ENCODE results near the gene KRTAP19-8.

KRTAP19-8 gene

GRCh38 chr21:31011412-31011811, 26.9 kb downstream of the KRTAP19-8 start:
- DNase-seq: no peak

DNA sequence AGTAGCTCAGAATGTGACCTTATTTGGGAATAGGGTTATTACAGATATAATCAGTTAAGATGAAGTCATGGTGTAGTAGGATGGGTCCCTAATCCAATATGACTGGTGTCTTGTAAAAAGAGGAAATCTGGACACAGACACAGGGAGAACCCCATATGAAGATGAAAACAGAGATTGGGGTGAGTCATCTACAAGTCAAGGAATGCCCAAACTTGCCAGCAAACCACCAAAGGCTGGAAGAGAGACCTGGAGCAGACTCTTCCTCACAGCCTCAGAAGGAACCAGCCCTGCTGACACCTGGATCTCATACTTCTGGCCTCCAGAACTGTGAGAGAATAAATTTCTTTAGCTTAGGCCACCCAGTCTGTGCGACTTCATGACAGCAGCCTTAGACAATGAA, 29.9 kb downstream of the KRTAP19-8 start:
- DNase-seq: no peak

DNA sequence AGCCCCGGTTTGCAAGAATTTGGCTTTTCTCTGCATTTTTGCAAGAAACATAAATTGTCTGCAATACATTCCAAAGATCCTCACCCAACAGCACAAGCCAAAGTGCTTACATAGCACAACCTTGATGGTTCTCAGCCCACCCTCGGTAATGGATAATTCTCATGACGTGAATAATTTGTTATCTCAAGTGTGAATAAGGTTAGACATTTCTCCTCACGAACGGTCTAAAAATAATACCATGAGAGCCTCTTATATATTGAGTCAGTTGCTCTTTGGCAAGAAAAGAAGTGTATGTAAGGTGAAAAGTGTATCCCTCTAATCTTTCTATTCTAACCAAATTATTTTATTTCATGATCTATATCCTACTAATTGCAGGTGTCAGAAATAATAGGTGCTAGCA, 33.3 kb downstream of the KRTAP19-8 start:
- DNase-seq: no peak

- DNase-seq: no peak
Observed at GRCh38 chr21:31003471-31003870, 34.8 kb downstream of the KRTAP19-8 start.

DNA sequence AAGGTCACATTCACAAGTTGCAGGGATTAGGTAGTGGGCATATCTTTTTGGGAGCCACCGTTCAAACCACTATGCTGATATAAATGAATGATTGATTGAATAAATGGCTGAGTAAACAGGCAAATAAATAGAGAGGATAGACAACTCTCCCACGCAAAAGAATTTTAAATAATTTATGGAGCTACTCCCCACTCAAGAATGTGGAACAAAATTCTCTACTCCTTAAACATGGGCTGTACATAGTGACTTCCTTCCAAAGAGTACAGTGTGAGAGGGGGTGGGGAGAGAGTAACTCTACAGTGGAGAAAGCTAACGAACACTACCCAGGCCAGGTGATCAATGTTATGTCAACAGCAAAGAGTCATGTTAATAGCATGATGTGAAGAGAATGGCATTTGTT, 40.7 kb downstream of the KRTAP19-8 start:
- DNase-seq: no peak

DNA sequence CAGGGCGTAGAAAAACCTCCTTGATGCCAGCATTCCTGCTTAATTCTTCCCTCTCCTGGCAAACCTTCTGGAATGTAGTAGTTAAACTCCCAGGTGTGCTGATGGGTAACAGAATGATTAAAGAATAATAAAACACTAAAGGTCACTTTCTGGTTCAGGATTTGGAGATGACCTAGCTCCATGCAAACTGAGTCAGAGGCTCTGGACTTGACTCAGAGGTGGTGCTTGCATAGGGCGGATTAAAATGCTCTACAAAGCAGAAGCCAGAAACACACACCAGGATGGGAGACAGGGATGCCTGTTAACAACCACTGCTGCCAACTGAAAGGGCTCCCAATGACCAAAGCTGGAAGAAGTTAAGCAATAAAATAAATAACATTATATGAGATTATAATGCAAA, 41.5 kb downstream of the KRTAP19-8 start:
- no peak for DNase-seq

- DNase-seq: no peak
Observed at GRCh38 chr21:30994932-30995331, 43.3 kb downstream of the KRTAP19-8 start.

GRCh38 chr21:30990514-30991262, 47.6 kb downstream of the KRTAP19-8 start:
- no peak for DNase-seq

DNA sequence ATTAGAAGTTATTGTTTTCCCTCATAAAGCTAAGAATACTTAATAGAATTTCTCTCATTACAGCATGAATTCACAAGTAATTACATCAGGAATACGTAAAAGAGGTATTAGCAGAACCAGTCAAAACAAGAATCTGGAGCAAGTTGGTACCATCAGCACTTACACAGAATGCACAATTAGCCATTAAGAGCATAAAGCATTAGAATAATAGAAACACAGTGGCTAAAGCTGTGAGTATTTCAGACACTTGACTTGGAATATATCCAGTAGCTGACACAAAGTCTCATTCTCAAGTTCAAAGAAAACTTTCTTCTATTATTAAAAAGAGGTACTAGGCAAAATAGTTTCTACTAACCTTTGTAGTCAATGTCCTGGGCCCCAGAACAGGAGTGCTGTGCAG, 49.6 kb downstream of the KRTAP19-8 start:
- no peak for DNase-seq
